HepG2 (cell line): ENCODE results near the gene ZKSCAN5. TPM values are rescaled to one million over a fixed set of nuclear protein-coding genes. Genes with fewer than 3 reads are reported as not detected.

Experiments used
- FOXA3 ChIP-seq: IDR thresholded peaks from 2 replicates; pipeline ENCODE4 v1.6.1; 2016; ENCODE audit warnings: missing genetic modification reagents, missing compliant biosample characterization
- HBP1 ChIP-seq: IDR thresholded peaks from 2 replicates; pipeline ENCODE4 v1.6.1; 2016; ENCODE audit warnings: low read depth, control low read depth
- MLXIP ChIP-seq: sonication (generic); formaldehyde crosslinking; IDR thresholded peaks from 2 replicates; pipeline ENCODE4 v1.9.0; 2021; ENCODE audit warnings: missing genetic modification reagents, borderline replicate concordance
- NBN ChIP-seq: fragments of 450-650 bp; conservative IDR thresholded peaks from 2 replicates; pipeline ENCODE4 v1.6.1; 2017
- NCOR1 ChIP-seq: fragments of 200-600 bp; sonication (generic); IDR thresholded peaks from 2 replicates; pipeline ENCODE4 v1.7.0; 2017; ENCODE audit warnings: antibody characterized with exemption, low read length, borderline replicate concordance
- NFE2L2 ChIP-seq: fragments of 150-350 bp; IDR thresholded peaks from 2 replicates; pipeline ENCODE4 v1.6.1; 2014; ENCODE audit warnings: low read length
- PRDM10 ChIP-seq: sonication (generic); formaldehyde crosslinking; IDR thresholded peaks from 2 replicates; pipeline ENCODE4 v1.4.0; 2020; ENCODE audit warnings: low read depth, missing genetic modification reagents
- REPIN1 ChIP-seq: sonication (generic); formaldehyde crosslinking; IDR thresholded peaks from 2 replicates; pipeline ENCODE4 v1.8.0; 2022; ENCODE audit warnings: missing genetic modification reagents, low read depth, mild to moderate bottlenecking, borderline replicate concordance
- RORA ChIP-seq: sonication (generic); formaldehyde crosslinking; IDR thresholded peaks from 2 replicates; pipeline ENCODE4 v1.5.0; 2020; ENCODE audit warnings: mild to moderate bottlenecking, missing genetic modification reagents, moderate library complexity
- SRSF1 ChIP-seq: fragments of 200-400 bp; formaldehyde crosslinking; optimal IDR thresholded peaks from 2 replicates; pipeline ENCODE3; 2017; ENCODE audit warnings: mild to moderate bottlenecking, low read depth, low read length, moderate library complexity
- TSC22D2 ChIP-seq: sonication (generic); formaldehyde crosslinking; IDR thresholded peaks from 2 replicates; pipeline ENCODE4 v1.5.1; 2020; ENCODE audit warnings: missing genetic modification reagents, mild to moderate bottlenecking, borderline replicate concordance
- ZBTB25 ChIP-seq: IDR thresholded peaks from 2 replicates; pipeline ENCODE4 v1.6.1; 2018; ENCODE audit warnings: missing genetic modification reagents
- ZC3H13 ChIP-seq: sonication (generic); formaldehyde crosslinking; IDR thresholded peaks from 2 replicates; pipeline ENCODE4 v1.8.1; 2023; ENCODE audit warnings: mild to moderate bottlenecking, missing genetic modification reagents, moderate library complexity
- ZNF20 ChIP-seq: sonication (generic); formaldehyde crosslinking; IDR thresholded peaks from 2 replicates; pipeline ENCODE4 v1.4.0; 2020; ENCODE audit warnings: mild to moderate bottlenecking, moderate library complexity, missing genetic modification reagents
- ZNF335 ChIP-seq: sonication (generic); formaldehyde crosslinking; IDR thresholded peaks from 2 replicates; pipeline ENCODE4 v1.4.0; 2020; ENCODE audit warnings: missing genetic modification reagents
- ZNF34 ChIP-seq: sonication (generic); formaldehyde crosslinking; IDR thresholded peaks from 2 replicates; pipeline ENCODE4 v1.4.0; 2020; ENCODE audit warnings: mild to moderate bottlenecking, missing genetic modification reagents, borderline replicate concordance
- ZNF615 ChIP-seq: sonication (generic); formaldehyde crosslinking; IDR thresholded peaks from 2 replicates; pipeline ENCODE4 v1.5.0; 2020; ENCODE audit warnings: mild to moderate bottlenecking, missing genetic modification reagents, borderline replicate concordance
- ZNF788 ChIP-seq: sonication (generic); formaldehyde crosslinking; IDR thresholded peaks from 2 replicates; pipeline ENCODE4 v1.5.0; 2020; ENCODE audit warnings: mild to moderate bottlenecking, missing genetic modification reagents, borderline replicate concordance
- polyA plus RNA-seq, 8 experiments: library from polyadenylated mRNA; depleted of rRNA in 3 of 8; stranded (reverse) in 7 of 8; unstranded in 1 of 8; fragments of >200 nt; fragmentation: Illumina TruSeq in 4 of 8; extraction: Trizol in 4 of 8; gene quantifications; 2 replicates each; pipeline versions ENCODE4 v1.2.1 to v1.2.3, GENCODE V29; 2011 to 2016; ENCODE audit warnings: low read depth in 4 of 8, missing spikeins in 1 of 8, mixed read lengths in 1 of 8; ENCODE audit not compliant: insufficient read depth in 1 of 8
- total RNA-seq, 5 experiments: library from RNA; depleted of rRNA; stranded (reverse); fragments of >200 nt; fragmentation: Illumina TruSeq; extraction: Trizol; gene quantifications; 2 replicates each; pipeline ENCODE4 v1.2.3, GENCODE V29; 2016; ENCODE audit warnings: low read depth in 1 of 5

Gene ZKSCAN5
- total and polyA plus RNA-seq, 2 of the 13 experiments (the other 11 are each of a cell fraction or from before 2014, with no cell fraction given): 5.5 to 11.7 TPM

- TF ChIP-seq REPIN1 (CRISPR knock-in tag) (peak; percentile 87), NFE2L2 (no peak), ZBTB25 (CRISPR knock-in tag) (peak; percentile 88), TSC22D2 (no peak), RORA (no peak), ZNF34 (peak; percentile 28; the same call in 1 of the 2 replicates), ZC3H13 (CRISPR knock-in tag) (no peak), NBN (no peak), PRDM10 (CRISPR knock-in tag) (peak; percentile 55; the same call in 1 of the 2 replicates), SRSF1 (peak; percentile 56), ZNF20 (CRISPR knock-in tag) (no peak), NCOR1 (no peak), ZNF335 (peak; percentile 88), ZNF788 (CRISPR knock-in tag) (peak; percentile 82; the same call in 1 of the 2 replicates), FOXA3 (CRISPR knock-in tag) (peak; percentile 52), HBP1 (peak; percentile 65; the same call in 1 of the 2 replicates), MLXIP (no peak), ZNF615 (CRISPR knock-in tag) (no peak)
Measured at GRCh38 chr7:99499721-99500636, 4.5 kb upstream of the ZKSCAN5 start, which contains the start of gene ZNF394 (continued).
